MM.1S (cell line): ENCODE measurements around the gene RACGAP1.

Experiments used
- DNase-seq: peaks from one replicate; pipeline ENCODE4 v3.0.0-alpha.2; 2015
- H2AFZ ChIP-seq: fragments of 300-600 bp; sonication (generic); 2 replicates; pipeline ENCODE4 v1.6.0; 2016; ENCODE audit warnings: antibody characterized with exemption, low read length
- H3F3A ChIP-seq: fragments of 300-600 bp; sonication (generic); 2 replicates; pipeline ENCODE4 v1.6.1; 2016; ENCODE audit warnings: mild to moderate bottlenecking, antibody characterized with exemption, low read length, moderate library complexity, mixed read lengths; ENCODE audit not compliant: insufficient read depth
- H3K27ac ChIP-seq: fragments of 300-600 bp; sonication (generic); 2 replicates; pipeline ENCODE4 v1.5.1; 2016; ENCODE audit warnings: mild to moderate bottlenecking, low read length
- H3K27me3 ChIP-seq: fragments of 300-600 bp; sonication (generic); replicated peaks from 2 replicates; pipeline ENCODE4 v1.6.0; 2016; ENCODE audit warnings: low read length; ENCODE audit not compliant: insufficient read depth
- H3K36me3 ChIP-seq: fragments of 300-600 bp; sonication (generic); replicated peaks from 2 replicates; pipeline ENCODE4 v1.6.1; 2016; ENCODE audit warnings: mild to moderate bottlenecking, low read length, mixed read lengths; ENCODE audit not compliant: insufficient read depth
- H3K4me1 ChIP-seq: fragments of 300-600 bp; sonication (generic); 2 replicates; pipeline ENCODE4 v1.6.1; 2016; ENCODE audit warnings: low read length, mixed read lengths
- H3K4me2 ChIP-seq: fragments of 300-600 bp; sonication (generic); 2 replicates; pipeline ENCODE4 v1.6.0; 2016; ENCODE audit warnings: low read depth, low read length
- H3K4me3 ChIP-seq: fragments of 300-600 bp; sonication (generic); 2 replicates; pipeline ENCODE4 v1.5.1; 2016; ENCODE audit warnings: low read length, mixed read lengths
- H3K79me2 ChIP-seq: fragments of 300-600 bp; sonication (generic); 2 replicates; pipeline ENCODE4 v1.6.1; 2016; ENCODE audit warnings: mixed run types, low read length, mixed read lengths
- H3K9ac ChIP-seq: fragments of 300-600 bp; sonication (generic); 2 replicates; pipeline ENCODE4 v1.6.1; 2016; ENCODE audit warnings: low read length, mixed read lengths
- H3K9me2 ChIP-seq: fragments of 300-600 bp; sonication (generic); replicated peaks from 2 replicates; pipeline ENCODE4 v1.6.1; 2016; ENCODE audit warnings: mild to moderate bottlenecking, low read length, mixed read lengths; ENCODE audit not compliant: insufficient read depth
- H3K9me3 ChIP-seq: fragments of 300-600 bp; sonication (generic); replicated peaks from 2 replicates; pipeline ENCODE4 v1.6.1; 2016; ENCODE audit warnings: mild to moderate bottlenecking, low read length, mixed read lengths; ENCODE audit not compliant: insufficient read depth
- H4K20me1 ChIP-seq: fragments of 300-600 bp; sonication (generic); 2 replicates; pipeline ENCODE4 v1.6.1; 2016; ENCODE audit warnings: mild to moderate bottlenecking, low read length, moderate library complexity, mixed read lengths; ENCODE audit not compliant: insufficient read depth
- EZH2 ChIP-seq: fragments of 300-600 bp; sonication (generic); optimal IDR thresholded peaks from 2 replicates; pipeline ENCODE3; 2017; ENCODE audit warnings: low read depth, mild to moderate bottlenecking, antibody characterized with exemption, low read length, mixed read lengths
- EZH2phosphoT487 ChIP-seq: fragments of 300-600 bp; sonication (generic); IDR thresholded peaks from 2 replicates; pipeline ENCODE4 v1.6.1; 2018; ENCODE audit warnings: antibody characterized with exemption, low read length
- TF ChIP-seq, protein P1 (sequence below): fragments of 300-600 bp; sonication (generic); IDR thresholded peaks from 2 replicates; pipeline ENCODE4 v1.5.1; 2016; ENCODE audit warnings: antibody characterized with exemption, low read length, mixed read lengths

The RACGAP1 gene

DNA sequence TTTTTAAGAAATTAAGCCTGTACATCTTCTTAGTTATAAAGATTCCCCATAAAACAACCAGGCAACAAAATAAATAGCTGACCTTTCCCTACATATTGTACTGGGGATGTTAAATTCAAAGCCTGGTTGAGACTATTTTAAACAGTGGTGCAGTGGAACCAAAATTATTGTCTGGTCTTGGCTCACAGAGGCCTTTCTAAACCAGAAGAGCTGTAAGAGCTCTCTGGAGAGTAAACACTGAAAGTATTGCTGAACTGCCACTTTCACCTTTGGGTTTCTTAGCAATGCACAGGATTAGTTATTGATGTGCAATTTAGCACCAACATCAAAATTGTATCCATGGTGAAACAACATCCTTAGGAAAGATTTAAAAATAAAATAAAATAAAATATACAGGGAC is 20.6 kb downstream of the RACGAP1 start:
- TF ChIP-seq, protein P1, sequence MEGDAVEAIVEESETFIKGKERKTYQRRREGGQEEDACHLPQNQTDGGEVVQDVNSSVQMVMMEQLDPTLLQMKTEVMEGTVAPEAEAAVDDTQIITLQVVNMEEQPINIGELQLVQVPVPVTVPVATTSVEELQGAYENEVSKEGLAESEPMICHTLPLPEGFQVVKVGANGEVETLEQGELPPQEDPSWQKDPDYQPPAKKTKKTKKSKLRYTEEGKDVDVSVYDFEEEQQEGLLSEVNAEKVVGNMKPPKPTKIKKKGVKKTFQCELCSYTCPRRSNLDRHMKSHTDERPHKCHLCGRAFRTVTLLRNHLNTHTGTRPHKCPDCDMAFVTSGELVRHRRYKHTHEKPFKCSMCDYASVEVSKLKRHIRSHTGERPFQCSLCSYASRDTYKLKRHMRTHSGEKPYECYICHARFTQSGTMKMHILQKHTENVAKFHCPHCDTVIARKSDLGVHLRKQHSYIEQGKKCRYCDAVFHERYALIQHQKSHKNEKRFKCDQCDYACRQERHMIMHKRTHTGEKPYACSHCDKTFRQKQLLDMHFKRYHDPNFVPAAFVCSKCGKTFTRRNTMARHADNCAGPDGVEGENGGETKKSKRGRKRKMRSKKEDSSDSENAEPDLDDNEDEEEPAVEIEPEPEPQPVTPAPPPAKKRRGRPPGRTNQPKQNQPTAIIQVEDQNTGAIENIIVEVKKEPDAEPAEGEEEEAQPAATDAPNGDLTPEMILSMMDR = no peak
- TF ChIP-seq EZH2phosphoT487 = no peak
- TF ChIP-seq EZH2 = no peak
- DNase-seq = no peak
- H3F3A ChIP-seq = peaks cover 8% of the 10 kb centered on the region; the same call in 1 of the 2 replicates
- no peak overlapping the region for H3K27ac ChIP-seq
- no peak overlapping the region for H3K4me2 ChIP-seq
- no peak overlapping the region for H3K4me3 ChIP-seq
- H3K9me2 ChIP-seq = no peaks in the 10 kb centered on the region
- H3K27me3 ChIP-seq = no peaks in the 10 kb centered on the region
- H4K20me1 ChIP-seq = no peaks in the 10 kb centered on the region
- H3K36me3 ChIP-seq = peaks cover 22% of the 10 kb centered on the region
- H2AFZ ChIP-seq = no peak overlapping the region
- peaks cover 57% of the 10 kb centered on the region for H3K79me2 ChIP-seq
- no peaks in the 10 kb centered on the region for H3K9me3 ChIP-seq
- H3K4me1 ChIP-seq = peaks cover 22% of the 10 kb centered on the region
- H3K9ac ChIP-seq = no peak overlapping the region

DNA sequence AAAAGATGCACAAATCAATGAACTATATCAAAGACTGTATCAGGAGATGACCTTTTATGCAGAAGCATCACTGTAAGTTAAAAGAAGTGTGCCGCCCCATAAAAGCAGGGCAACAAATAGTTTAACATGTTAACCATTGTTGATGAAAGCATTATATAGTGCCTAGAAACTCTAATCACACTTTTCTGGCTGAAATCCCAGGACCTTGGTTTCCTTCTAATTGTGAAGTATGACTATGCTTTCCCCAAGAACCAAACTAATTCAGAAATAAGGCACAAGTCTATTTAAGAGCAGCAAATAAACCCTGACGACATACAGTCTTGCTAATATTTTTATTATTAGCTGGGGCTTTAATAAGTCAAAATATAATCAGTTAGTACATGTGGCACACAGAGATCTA is 21.7 kb downstream of the RACGAP1 start:
- Histone ChIP-seq H3K27me3 (no peaks in the 10 kb centered on the region), H3K27ac (no peak overlapping the region), H3K9me3 (no peaks in the 10 kb centered on the region), H3K9me2 (no peaks in the 10 kb centered on the region), H3K9ac (no peak overlapping the region), H2AFZ (no peak overlapping the region), H3K4me1 (peaks cover 22% of the 10 kb centered on the region), H4K20me1 (no peaks in the 10 kb centered on the region), H3K4me2 (no peak overlapping the region), H3K79me2 (peaks cover 48% of the 10 kb centered on the region), H3K4me3 (no peak overlapping the region), H3K36me3 (peaks cover 28% of the 10 kb centered on the region), H3F3A (peaks cover 8% of the 10 kb centered on the region; the same call in 1 of the 2 replicates)
- no peak for DNase-seq
- TF ChIP-seq EZH2phosphoT487 (no peak), EZH2 (no peak)
- TF ChIP-seq, protein P1 = no peak

GRCh38 chr12:49998453-49998852 is 26.8 kb downstream of the RACGAP1 start:
- H2AFZ ChIP-seq = no peak overlapping the region
- H3K36me3 ChIP-seq = peaks cover 23% of the 10 kb centered on the region
- H3K9me3 ChIP-seq = no peaks in the 10 kb centered on the region

More at GRCh38 chr12:49998453-49998852, 26.8 kb downstream of the RACGAP1 start:
- H3K27me3 ChIP-seq = no peaks in the 10 kb centered on the region
- no peak overlapping the region for H3K4me3 ChIP-seq
- H3K4me1 ChIP-seq = no peaks in the 10 kb centered on the region
- H4K20me1 ChIP-seq = no peaks in the 10 kb centered on the region
- no peaks in the 10 kb centered on the region for H3F3A ChIP-seq
- TF ChIP-seq EZH2 (no peak), EZH2phosphoT487 (no peak)
- TF ChIP-seq, protein P1 = no peak
- H3K4me2 ChIP-seq = no peak overlapping the region
- no peak for DNase-seq
- H3K27ac ChIP-seq = no peak overlapping the region
- no peak overlapping the region for H3K9ac ChIP-seq
- peaks cover 6% of the 10 kb centered on the region; the same call in 1 of the 2 replicates for H3K79me2 ChIP-seq
- H3K9me2 ChIP-seq = no peaks in the 10 kb centered on the region
